GM21576 (cell line): ENCODE measurements around the gene GBE1.
"Not testable (repeated sequence)": the region's sequence is repeated elsewhere in the genome, so short reads cannot be mapped to it uniquely, and the experiment has no call there.

ENCODE experiments used
- ATAC-seq: cut with Tn5 transposase; IDR thresholded peaks from one replicate; pipeline ENCODE4 v1.9.1; 2021; ENCODE audit warnings: mild to moderate bottlenecking, moderate library complexity; ENCODE audit not compliant: unreplicated experiment

GBE1 gene

GRCh38 chr3:81753416-81754027, 7.9 kb downstream of the GBE1 start:
- no peak for ATAC-seq

GRCh38 chr3:81752604-81753003, 8.8 kb downstream of the GBE1 start:
- no peak for ATAC-seq

- ATAC-seq, result no peak
Measured at GRCh38 chr3:81749265-81749664, 12.2 kb downstream of the GBE1 start.

- not testable (repeated sequence) for ATAC-seq
Measured at GRCh38 chr3:81747280-81747679, 14.2 kb downstream of the GBE1 start.

- ATAC-seq, result no peak
Measured at GRCh38 chr3:81744366-81744765, 17.1 kb downstream of the GBE1 start.

- ATAC-seq, result no peak
Measured at GRCh38 chr3:81743096-81744025, 18.1 kb downstream of the GBE1 start.

GRCh38 chr3:81742581-81742980, 18.9 kb downstream of the GBE1 start:
- ATAC-seq, result no peak

GRCh38 chr3:81741216-81741615, 20.2 kb downstream of the GBE1 start:
- no peak for ATAC-seq

- no peak for ATAC-seq
Measured at GRCh38 chr3:81740731-81741130, 20.7 kb downstream of the GBE1 start.

- no peak for ATAC-seq
Measured at GRCh38 chr3:81735334-81735733, 26.1 kb downstream of the GBE1 start.

- no peak for ATAC-seq
Measured at GRCh38 chr3:81734742-81735141, 26.7 kb downstream of the GBE1 start.

- no peak for ATAC-seq
Measured at GRCh38 chr3:81732642-81733041, 28.8 kb downstream of the GBE1 start.

- no peak for ATAC-seq
Measured at GRCh38 chr3:81728766-81729544, 32.5 kb downstream of the GBE1 start.

- no peak for ATAC-seq
Measured at GRCh38 chr3:81726735-81727134, 34.7 kb downstream of the GBE1 start.

GRCh38 chr3:81726132-81726531, 35.3 kb downstream of the GBE1 start:
- no peak for ATAC-seq

- no peak for ATAC-seq
Measured at GRCh38 chr3:81723732-81724313, 37.6 kb downstream of the GBE1 start.

GRCh38 chr3:81718311-81718710, 43.1 kb downstream of the GBE1 start:
- ATAC-seq, result no peak

- ATAC-seq, result no peak
Measured at GRCh38 chr3:81716870-81717509, 44.5 kb downstream of the GBE1 start.

GRCh38 chr3:81713031-81713430, 48.4 kb downstream of the GBE1 start:
- no peak for ATAC-seq

GRCh38 chr3:81709606-81710005, 51.8 kb downstream of the GBE1 start:
- ATAC-seq, result no peak

- no peak for ATAC-seq
Measured at GRCh38 chr3:81707996-81708395, 53.4 kb downstream of the GBE1 start.
